GM19455 (cell line): ENCODE results near the gene TGFBR2.
"Not testable (repeated sequence)": the region's sequence is repeated elsewhere in the genome, so short reads cannot be mapped to it uniquely, and the experiment has no call there.

Experiments
- ATAC-seq: cut with Tn5 transposase; IDR thresholded peaks from one replicate; pipeline ENCODE4 v1.9.1; 2021; ENCODE audit not compliant: unreplicated experiment

The TGFBR2 gene

GRCh38 chr3:30617653-30618052 is 11.3 kb downstream of the TGFBR2 start:
- no peak for ATAC-seq

- no peak for ATAC-seq
Measured at GRCh38 chr3:30618526-30618925, 12.1 kb downstream of the TGFBR2 start.

GRCh38 chr3:30619318-30619717 is 12.9 kb downstream of the TGFBR2 start:
- no peak for ATAC-seq

- no peak for ATAC-seq
Measured at GRCh38 chr3:30620402-30621360, 14.3 kb downstream of the TGFBR2 start.

- no peak for ATAC-seq
Measured at GRCh38 chr3:30621576-30621975, 15.2 kb downstream of the TGFBR2 start.

- no peak for ATAC-seq
Measured at GRCh38 chr3:30622047-30622545, 15.7 kb downstream of the TGFBR2 start.

GRCh38 chr3:30622790-30623189 is 16.4 kb downstream of the TGFBR2 start:
- no peak for ATAC-seq

- ATAC-seq = no peak
Measured at GRCh38 chr3:30623351-30623750, 16.9 kb downstream of the TGFBR2 start.

GRCh38 chr3:30624480-30624879 is 18.1 kb downstream of the TGFBR2 start:
- not testable (repeated sequence) for ATAC-seq

- ATAC-seq = no peak
Measured at GRCh38 chr3:30625541-30626438, 19.4 kb downstream of the TGFBR2 start.

- no peak for ATAC-seq
Measured at GRCh38 chr3:30626443-30627180, 20.2 kb downstream of the TGFBR2 start.

GRCh38 chr3:30628205-30628900 is 22.0 kb downstream of the TGFBR2 start:
- no peak for ATAC-seq

GRCh38 chr3:30628901-30629590 is 22.6 kb downstream of the TGFBR2 start:
- ATAC-seq = no peak

GRCh38 chr3:30629746-30630145 is 23.3 kb downstream of the TGFBR2 start:
- no peak for ATAC-seq

GRCh38 chr3:30630238-30631030 is 24.0 kb downstream of the TGFBR2 start:
- ATAC-seq = no peak

GRCh38 chr3:30631243-30631904 is 25.0 kb downstream of the TGFBR2 start:
- ATAC-seq = no peak

- ATAC-seq = no peak
Measured at GRCh38 chr3:30632065-30632464, 25.7 kb downstream of the TGFBR2 start.

GRCh38 chr3:30632521-30632920 is 26.1 kb downstream of the TGFBR2 start:
- no peak for ATAC-seq
